Liver (tissue), 9 donors: ENCODE data around the gene ISG20L2. TPM values are rescaled to one million over a fixed set of nuclear protein-coding genes. Genes with fewer than 3 reads are reported as not detected.

Source experiments
- DNase-seq: peaks from one replicate; pipeline ENCODE4 v3.0.0-alpha.2; 2017; ENCODE audit warnings: low spot score
- H3K27ac ChIP-seq, 2 donors: one replicate each; pipeline ENCODE4 v1.7.0; 2013; ENCODE audit warnings: inconsistent platforms in 2 of 2, low read length in 2 of 2, control low read depth in 1 of 2, low read depth in 1 of 2, mild to moderate bottlenecking in 1 of 2
- H3K27me3 ChIP-seq, 4 donors: one replicate each; pipeline versions ENCODE4 v1.6.1 to v1.7.0; 2013; ENCODE audit warnings: low read length in 3 of 4, inconsistent platforms in 1 of 4, mild to moderate bottlenecking in 1 of 4, moderate library complexity in 1 of 4; ENCODE audit not compliant: control insufficient read depth in 4 of 4, insufficient read depth in 4 of 4
- H3K36me3 ChIP-seq, 4 donors: one replicate each; pipeline versions ENCODE4 v1.6.1 to v1.7.0; 2013; ENCODE audit warnings: low read length in 3 of 4, mild to moderate bottlenecking in 3 of 4, low read depth in 1 of 4, moderate library complexity in 1 of 4; ENCODE audit not compliant: control insufficient read depth in 4 of 4, insufficient read depth in 3 of 4
- H3K4me1 ChIP-seq, 4 donors: one replicate each; pipeline versions ENCODE4 v1.6.1 to v1.7.0; 2013; ENCODE audit warnings: low read length in 3 of 4, mild to moderate bottlenecking in 3 of 4, moderate library complexity in 1 of 4; ENCODE audit not compliant: control insufficient read depth in 4 of 4, insufficient read depth in 4 of 4
- H3K4me3 ChIP-seq, 3 donors: one replicate each; pipeline versions ENCODE4 v1.6.1 to v1.7.0; 2013; ENCODE audit warnings: low read length in 3 of 3, control low read depth in 1 of 3, low read depth in 1 of 3, mild to moderate bottlenecking in 1 of 3
- H3K9ac ChIP-seq, 2 donors: one replicate each; pipeline ENCODE4 v1.7.0; 2013; ENCODE audit warnings: low read length in 2 of 2, mild to moderate bottlenecking in 2 of 2, moderate library complexity in 2 of 2, control low read depth in 1 of 2, low read depth in 1 of 2
- H3K9me3 ChIP-seq, 4 donors: one replicate each; pipeline versions ENCODE4 v1.6.1 to v1.7.0; 2013; ENCODE audit warnings: low read length in 3 of 4; ENCODE audit not compliant: control insufficient read depth in 4 of 4
- EGR1 ChIP-seq, 2 donors: IDR thresholded peaks; 2 replicates each; pipeline ENCODE4 v1.6.1; 2016 to 2018; ENCODE audit warnings: antibody characterized with exemption in 2 of 2, low read depth in 2 of 2
- FOXA1 ChIP-seq: IDR thresholded peaks from 2 replicates; pipeline ENCODE4 v1.6.1; 2016; ENCODE audit warnings: antibody characterized with exemption
- FOXA2 ChIP-seq: IDR thresholded peaks from 2 replicates; pipeline ENCODE4 v1.6.1; 2016; ENCODE audit warnings: antibody characterized with exemption
- GABPA ChIP-seq, 2 donors: IDR thresholded peaks in 1 of 2; conservative IDR thresholded peaks in 1 of 2; 2 replicates each; pipeline ENCODE4 v1.6.1; 2016; ENCODE audit warnings: antibody characterized with exemption in 2 of 2, mild to moderate bottlenecking in 1 of 2, moderate library complexity in 1 of 2
- HNF4A ChIP-seq, 2 donors: conservative IDR thresholded peaks; 2 replicates each; pipeline ENCODE4 v1.6.1; 2016; ENCODE audit warnings: antibody characterized with exemption in 2 of 2, mild to moderate bottlenecking in 2 of 2
- HNF4G ChIP-seq: IDR thresholded peaks from 2 replicates; pipeline ENCODE4 v1.6.1; 2016; ENCODE audit warnings: antibody characterized with exemption
- JUND ChIP-seq, 2 donors: IDR thresholded peaks; 2 replicates each; pipeline ENCODE4 v1.6.1; 2016; ENCODE audit warnings: antibody characterized with exemption in 2 of 2
- MAX ChIP-seq: IDR thresholded peaks from 2 replicates; pipeline ENCODE4 v1.6.1; 2016; ENCODE audit warnings: antibody characterized with exemption
- NR2F2 ChIP-seq: IDR thresholded peaks from 2 replicates; pipeline ENCODE4 v1.6.1; 2016; ENCODE audit warnings: antibody characterized with exemption
- RAD21 ChIP-seq, 2 donors: IDR thresholded peaks; 2 replicates each; pipeline ENCODE4 v1.6.1; 2016; ENCODE audit warnings: antibody characterized with exemption in 2 of 2, mild to moderate bottlenecking in 2 of 2
- REST ChIP-seq: IDR thresholded peaks from 2 replicates; pipeline ENCODE4 v1.6.1; 2016; ENCODE audit warnings: antibody characterized with exemption, mild to moderate bottlenecking
- RXRA ChIP-seq, 2 donors: IDR thresholded peaks; 2 replicates each; pipeline ENCODE4 v1.6.1; 2017 to 2018; ENCODE audit warnings: antibody characterized with exemption in 2 of 2, mild to moderate bottlenecking in 1 of 2
- SP1 ChIP-seq: IDR thresholded peaks from 2 replicates; pipeline ENCODE4 v1.6.1; 2018; ENCODE audit warnings: antibody characterized with exemption, mild to moderate bottlenecking
- TAF1 ChIP-seq: conservative IDR thresholded peaks from 2 replicates; pipeline ENCODE4 v1.6.1; 2016; ENCODE audit warnings: antibody characterized with exemption, mild to moderate bottlenecking
- YY1 ChIP-seq: IDR thresholded peaks from 2 replicates; pipeline ENCODE4 v1.6.1; 2016; ENCODE audit warnings: antibody characterized with exemption, mild to moderate bottlenecking
- WGBS: extraction: QIAGEN DNeasy Blood & Tissue Kit; methylation state at CpG from one replicate; pipeline ENCODE4 v1.1.7; 2013; 5-methylcytosine and 5-hydroxymethylcytosine counted together
- polyA plus RNA-seq, 2 donors: library from polyadenylated mRNA; stranded (reverse) in 1 of 2; unstranded in 1 of 2; fragments of 200-250 nt in 1 of 2; fragments of >200 nt in 1 of 2; fragmentation: Nextera tagmentation in 1 of 2; extraction: Ambion mirVana in 1 of 2; gene quantifications; one replicate each; pipeline versions ENCODE4 v1.2.1 to v1.2.3, GENCODE V29; 2013 to 2015
- total RNA-seq, 2 donors: library from RNA; depleted of rRNA; stranded (reverse); fragments of >200 nt; gene quantifications; one replicate each; pipeline ENCODE4 v1.2.3, GENCODE V29; 2014
- TF ChIP-seq, protein P1 (sequence below): IDR thresholded peaks from 2 replicates; pipeline ENCODE4 v1.6.1; 2016; ENCODE audit warnings: antibody characterized with exemption
- TF ChIP-seq, protein P2 (sequence below): IDR thresholded peaks from 2 replicates; pipeline ENCODE4 v1.6.1; 2016; ENCODE audit warnings: antibody characterized with exemption
- TF ChIP-seq, protein P3 (sequence below): fragments of 150-350 bp; IDR thresholded peaks from 2 replicates; pipeline ENCODE4 v1.5.1; 2017; ENCODE audit warnings: improper control_type of control experiment, low read depth, low read length; ENCODE audit not compliant: missing input control
- donor health status: healthy.
- donor health status: healthy.
- donor health status: healthy.
- donor health status: healthy.
- donor health status: healthy.

The ISG20L2 gene
- total and polyA plus RNA-seq, 4 donors, result 5.6 to 9.9 (median 6.7) TPM

GRCh38 chr1:156692441-156692924 is 36.1 kb downstream of the ISG20L2 start:
- no peak overlapping the region for H3K27ac ChIP-seq
- no peaks in the 10 kb centered on the region for H3K9me3 ChIP-seq
- 12% methylated on average over 13 of the region's 13 CpGs for WGBS
- peaks cover 0 to 5% (median 3%) of the 10 kb centered on the region in 4 donors for H3K4me1 ChIP-seq
- TF ChIP-seq YY1, result no peak
- TF ChIP-seq, protein P1, sequence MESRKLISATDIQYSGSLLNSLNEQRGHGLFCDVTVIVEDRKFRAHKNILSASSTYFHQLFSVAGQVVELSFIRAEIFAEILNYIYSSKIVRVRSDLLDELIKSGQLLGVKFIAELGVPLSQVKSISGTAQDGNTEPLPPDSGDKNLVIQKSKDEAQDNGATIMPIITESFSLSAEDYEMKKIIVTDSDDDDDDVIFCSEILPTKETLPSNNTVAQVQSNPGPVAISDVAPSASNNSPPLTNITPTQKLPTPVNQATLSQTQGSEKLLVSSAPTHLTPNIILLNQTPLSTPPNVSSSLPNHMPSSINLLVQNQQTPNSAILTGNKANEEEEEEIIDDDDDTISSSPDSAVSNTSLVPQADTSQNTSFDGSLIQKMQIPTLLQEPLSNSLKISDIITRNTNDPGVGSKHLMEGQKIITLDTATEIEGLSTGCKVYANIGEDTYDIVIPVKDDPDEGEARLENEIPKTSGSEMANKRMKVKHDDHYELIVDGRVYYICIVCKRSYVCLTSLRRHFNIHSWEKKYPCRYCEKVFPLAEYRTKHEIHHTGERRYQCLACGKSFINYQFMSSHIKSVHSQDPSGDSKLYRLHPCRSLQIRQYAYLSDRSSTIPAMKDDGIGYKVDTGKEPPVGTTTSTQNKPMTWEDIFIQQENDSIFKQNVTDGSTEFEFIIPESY, result no peak
- no peak for TF ChIP-seq RXRA (IDR thresholded peaks at IDR 0.05)
- TF ChIP-seq, protein P2, sequence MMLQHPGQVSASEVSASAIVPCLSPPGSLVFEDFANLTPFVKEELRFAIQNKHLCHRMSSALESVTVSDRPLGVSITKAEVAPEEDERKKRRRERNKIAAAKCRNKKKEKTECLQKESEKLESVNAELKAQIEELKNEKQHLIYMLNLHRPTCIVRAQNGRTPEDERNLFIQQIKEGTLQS, result no peak
- TF ChIP-seq RAD21 (IDR thresholded peaks at IDR 0.05), result no peak
- no peak for TF ChIP-seq GABPA (IDR thresholded peaks at IDR 0.05 in 1 of 2, conservative IDR thresholded peaks at IDR 0.05 in 1 of 2)
- no peak for TF ChIP-seq HNF4A (conservative IDR thresholded peaks at IDR 0.05)
- no peak for TF ChIP-seq HNF4G
- TF ChIP-seq SP1, result no peak
- TF ChIP-seq FOXA1, result no peak
- no peak for TF ChIP-seq FOXA2
- TF ChIP-seq NR2F2, result no peak
- no peak for TF ChIP-seq TAF1
- no peak for TF ChIP-seq EGR1 (IDR thresholded peaks at IDR 0.05; ENCODE audit: low read depth in 2 of 2)
- H3K36me3 ChIP-seq, result no peaks in the 10 kb centered on the region
- no peak overlapping the region for H3K9ac ChIP-seq
- no peak overlapping the region for H3K4me3 ChIP-seq
- H3K27me3 ChIP-seq, result peaks cover 0 to 2% (median under 1%) of the 10 kb centered on the region in 4 donors
- no peak for DNase-seq

- Histone ChIP-seq H3K4me1 (peaks cover 0 to 5% (median 3%) of the 10 kb centered on the region in 4 donors), H3K4me3 (no peak overlapping the region), H3K9me3 (no peaks in the 10 kb centered on the region), H3K9ac (no peak overlapping the region), H3K36me3 (no peaks in the 10 kb centered on the region), H3K27ac (no peak overlapping the region), H3K27me3 (peaks cover 0 to 2% (median under 1%) of the 10 kb centered on the region in 4 donors)
- DNase-seq, result no peak
- WGBS, result 20% methylated on average over 20 of the region's 20 CpGs
- no peak for TF ChIP-seq MAX
- TF ChIP-seq HNF4A (conservative IDR thresholded peaks at IDR 0.05), result no peak
- TF ChIP-seq HNF4G, result no peak
- no peak for TF ChIP-seq TAF1
- TF ChIP-seq SP1, result no peak
- TF ChIP-seq RAD21 (IDR thresholded peaks at IDR 0.05), result no peak
- TF ChIP-seq, protein P3, sequence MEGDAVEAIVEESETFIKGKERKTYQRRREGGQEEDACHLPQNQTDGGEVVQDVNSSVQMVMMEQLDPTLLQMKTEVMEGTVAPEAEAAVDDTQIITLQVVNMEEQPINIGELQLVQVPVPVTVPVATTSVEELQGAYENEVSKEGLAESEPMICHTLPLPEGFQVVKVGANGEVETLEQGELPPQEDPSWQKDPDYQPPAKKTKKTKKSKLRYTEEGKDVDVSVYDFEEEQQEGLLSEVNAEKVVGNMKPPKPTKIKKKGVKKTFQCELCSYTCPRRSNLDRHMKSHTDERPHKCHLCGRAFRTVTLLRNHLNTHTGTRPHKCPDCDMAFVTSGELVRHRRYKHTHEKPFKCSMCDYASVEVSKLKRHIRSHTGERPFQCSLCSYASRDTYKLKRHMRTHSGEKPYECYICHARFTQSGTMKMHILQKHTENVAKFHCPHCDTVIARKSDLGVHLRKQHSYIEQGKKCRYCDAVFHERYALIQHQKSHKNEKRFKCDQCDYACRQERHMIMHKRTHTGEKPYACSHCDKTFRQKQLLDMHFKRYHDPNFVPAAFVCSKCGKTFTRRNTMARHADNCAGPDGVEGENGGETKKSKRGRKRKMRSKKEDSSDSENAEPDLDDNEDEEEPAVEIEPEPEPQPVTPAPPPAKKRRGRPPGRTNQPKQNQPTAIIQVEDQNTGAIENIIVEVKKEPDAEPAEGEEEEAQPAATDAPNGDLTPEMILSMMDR, result no peak
- no peak for TF ChIP-seq NR2F2
- no peak for TF ChIP-seq RXRA (IDR thresholded peaks at IDR 0.05)
- no peak for TF ChIP-seq GABPA (IDR thresholded peaks at IDR 0.05 in 1 of 2, conservative IDR thresholded peaks at IDR 0.05 in 1 of 2)
- TF ChIP-seq EGR1 (IDR thresholded peaks at IDR 0.05; ENCODE audit: low read depth in 2 of 2), result no peak
- TF ChIP-seq JUND (IDR thresholded peaks at IDR 0.05), result no peak
- no peak for TF ChIP-seq FOXA2
- TF ChIP-seq, protein P2, result no peak
- no peak for TF ChIP-seq REST
- TF ChIP-seq FOXA1, result no peak
Observed at GRCh38 chr1:156691665-156692440, 36.7 kb downstream of the ISG20L2 start.
